Neural cell (in vitro differentiated cells): ENCODE measurements around the gene CYP4A11.
"Not testable (repeated sequence)": the region's sequence is repeated elsewhere in the genome, so short reads cannot be mapped to it uniquely, and the experiment has no call there.

Experiments
- CTCF ChIP-seq: fragments of 450-650 bp; IDR thresholded peaks from 2 replicates; pipeline ENCODE4 v1.5.1; 2014; ENCODE audit warnings: antibody characterized with exemption, mild to moderate bottlenecking, moderate library complexity; ENCODE audit not compliant: poor library complexity, severe bottlenecking
- EZH2 ChIP-seq: fragments of 200-600, 300-800 bp; shearing (Covaris generic), sonication (generic); IDR thresholded peaks from 2 replicates; pipeline ENCODE4 v1.6.1; 2014; ENCODE audit warnings: antibody characterized with exemption, low read length, borderline replicate concordance, mild to moderate bottlenecking; ENCODE audit not compliant: insufficient read depth, poor library complexity, severe bottlenecking

DNA sequence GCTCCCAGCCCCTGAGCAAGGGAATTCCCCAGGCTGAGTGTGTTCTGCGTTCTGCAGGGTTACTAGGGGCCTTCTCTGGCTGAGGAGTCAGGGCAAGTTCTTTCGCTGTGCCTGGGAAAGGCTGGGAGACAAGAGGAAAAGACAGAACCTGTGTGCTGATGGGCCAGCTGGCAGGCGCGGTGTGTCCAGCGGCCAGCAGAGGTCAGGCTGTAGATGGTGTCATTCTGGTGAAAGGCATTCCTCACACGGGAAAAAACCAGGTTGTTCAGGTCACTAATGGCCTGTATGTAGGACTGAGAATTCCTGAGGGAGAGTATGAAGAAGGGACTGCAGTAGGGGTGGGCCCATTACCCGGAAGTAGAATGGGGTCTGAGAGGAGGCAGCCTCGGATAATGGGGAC, 6.4 kb downstream of the CYP4A11 start:
- not testable (repeated sequence) for TF ChIP-seq CTCF, EZH2
